OCI-LY7 (cell line): ENCODE results near the gene SH3PXD2A.

Source experiments
- EZH2phosphoT487 ChIP-seq: fragments of 200-600 bp; sonication (generic); IDR thresholded peaks from 2 replicates; pipeline ENCODE4 v1.6.1; 2018; ENCODE audit warnings: low read depth, borderline replicate concordance, mild to moderate bottlenecking, mixed run types, antibody characterized with exemption, low read length, moderate library complexity, mixed read lengths
- TF ChIP-seq, protein P1 (sequence below): fragments of 200-600 bp; sonication (generic); conservative IDR thresholded peaks from 2 replicates; pipeline ENCODE4 v1.5.1; 2014; ENCODE audit warnings: mild to moderate bottlenecking, antibody characterized with exemption, low read length, moderate library complexity, mixed read lengths

DNA sequence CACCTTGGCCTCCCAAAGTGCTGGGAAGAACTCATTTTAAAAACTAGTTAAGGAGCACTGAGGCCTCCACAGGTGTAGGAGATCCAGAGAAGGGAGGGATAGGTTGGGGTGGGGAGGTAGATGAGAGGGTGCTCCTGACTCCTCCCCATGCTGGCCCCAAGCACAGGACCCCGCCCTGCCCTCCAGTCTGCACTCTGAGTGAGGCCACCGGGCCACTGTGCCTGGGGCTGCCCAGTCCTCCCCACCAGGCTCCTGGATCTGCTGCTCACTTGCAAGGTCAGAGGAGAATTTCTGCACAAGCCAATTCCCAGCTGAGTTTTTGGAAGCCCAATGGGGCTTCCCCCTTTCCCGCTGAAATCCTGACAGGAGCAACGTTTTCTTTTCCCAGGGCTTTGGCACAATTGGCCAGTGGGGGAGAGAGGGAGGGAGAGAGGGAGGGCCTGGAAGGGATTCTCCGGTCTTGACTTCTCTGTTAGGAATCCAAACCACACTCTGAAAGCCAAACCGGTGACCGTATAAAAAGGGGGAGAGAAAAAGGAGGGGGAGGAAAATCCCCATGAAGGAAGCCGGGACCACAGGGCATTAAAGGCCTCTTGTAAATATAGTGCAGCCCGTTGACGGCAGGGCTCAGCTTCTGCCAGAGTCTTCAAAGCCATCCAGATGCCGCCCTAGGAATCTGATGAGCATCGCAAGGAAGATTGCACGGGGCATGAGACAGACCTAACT is 116.2 kb downstream of the SH3PXD2A start:
- TF ChIP-seq, protein P1, sequence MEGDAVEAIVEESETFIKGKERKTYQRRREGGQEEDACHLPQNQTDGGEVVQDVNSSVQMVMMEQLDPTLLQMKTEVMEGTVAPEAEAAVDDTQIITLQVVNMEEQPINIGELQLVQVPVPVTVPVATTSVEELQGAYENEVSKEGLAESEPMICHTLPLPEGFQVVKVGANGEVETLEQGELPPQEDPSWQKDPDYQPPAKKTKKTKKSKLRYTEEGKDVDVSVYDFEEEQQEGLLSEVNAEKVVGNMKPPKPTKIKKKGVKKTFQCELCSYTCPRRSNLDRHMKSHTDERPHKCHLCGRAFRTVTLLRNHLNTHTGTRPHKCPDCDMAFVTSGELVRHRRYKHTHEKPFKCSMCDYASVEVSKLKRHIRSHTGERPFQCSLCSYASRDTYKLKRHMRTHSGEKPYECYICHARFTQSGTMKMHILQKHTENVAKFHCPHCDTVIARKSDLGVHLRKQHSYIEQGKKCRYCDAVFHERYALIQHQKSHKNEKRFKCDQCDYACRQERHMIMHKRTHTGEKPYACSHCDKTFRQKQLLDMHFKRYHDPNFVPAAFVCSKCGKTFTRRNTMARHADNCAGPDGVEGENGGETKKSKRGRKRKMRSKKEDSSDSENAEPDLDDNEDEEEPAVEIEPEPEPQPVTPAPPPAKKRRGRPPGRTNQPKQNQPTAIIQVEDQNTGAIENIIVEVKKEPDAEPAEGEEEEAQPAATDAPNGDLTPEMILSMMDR, result no peak
- no peak for TF ChIP-seq EZH2phosphoT487
